ENCODE results near the gene MCF2L2. TPM values are rescaled to one million over a fixed set of nuclear protein-coding genes. Genes with fewer than 3 reads are reported as not detected.
"Not testable (repeated sequence)": the region's sequence is repeated elsewhere in the genome, so short reads cannot be mapped to it uniquely, and the experiment has no call there.

The MCF2L2 gene, protein sequence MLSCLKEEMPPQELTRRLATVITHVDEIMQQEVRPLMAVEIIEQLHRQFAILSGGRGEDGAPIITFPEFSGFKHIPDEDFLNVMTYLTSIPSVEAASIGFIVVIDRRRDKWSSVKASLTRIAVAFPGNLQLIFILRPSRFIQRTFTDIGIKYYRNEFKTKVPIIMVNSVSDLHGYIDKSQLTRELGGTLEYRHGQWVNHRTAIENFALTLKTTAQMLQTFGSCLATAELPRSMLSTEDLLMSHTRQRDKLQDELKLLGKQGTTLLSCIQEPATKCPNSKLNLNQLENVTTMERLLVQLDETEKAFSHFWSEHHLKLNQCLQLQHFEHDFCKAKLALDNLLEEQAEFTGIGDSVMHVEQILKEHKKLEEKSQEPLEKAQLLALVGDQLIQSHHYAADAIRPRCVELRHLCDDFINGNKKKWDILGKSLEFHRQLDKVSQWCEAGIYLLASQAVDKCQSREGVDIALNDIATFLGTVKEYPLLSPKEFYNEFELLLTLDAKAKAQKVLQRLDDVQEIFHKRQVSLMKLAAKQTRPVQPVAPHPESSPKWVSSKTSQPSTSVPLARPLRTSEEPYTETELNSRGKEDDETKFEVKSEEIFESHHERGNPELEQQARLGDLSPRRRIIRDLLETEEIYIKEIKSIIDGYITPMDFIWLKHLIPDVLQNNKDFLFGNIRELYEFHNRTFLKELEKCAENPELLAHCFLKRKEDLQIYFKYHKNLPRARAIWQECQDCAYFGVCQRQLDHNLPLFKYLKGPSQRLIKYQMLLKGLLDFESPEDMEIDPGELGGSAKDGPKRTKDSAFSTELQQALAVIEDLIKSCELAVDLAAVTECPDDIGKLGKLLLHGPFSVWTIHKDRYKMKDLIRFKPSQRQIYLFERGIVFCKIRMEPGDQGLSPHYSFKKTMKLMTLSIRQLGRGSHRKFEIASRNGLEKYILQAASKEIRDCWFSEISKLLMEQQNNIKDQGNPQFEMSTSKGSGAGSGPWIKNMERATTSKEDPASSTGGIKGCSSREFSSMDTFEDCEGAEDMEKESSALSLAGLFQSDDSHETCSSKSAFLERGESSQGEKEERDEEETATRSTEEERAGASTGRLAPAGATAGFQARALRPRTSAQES
- 1.5 and 2.1 TPM in 2 replicates for total RNA-seq
- long read RNA-seq, partial matches to known transcripts = 0 of 6 reads
- long read RNA-seq, other reads (novel, unspliced or antisense) = 6 of 6 reads

DNA sequence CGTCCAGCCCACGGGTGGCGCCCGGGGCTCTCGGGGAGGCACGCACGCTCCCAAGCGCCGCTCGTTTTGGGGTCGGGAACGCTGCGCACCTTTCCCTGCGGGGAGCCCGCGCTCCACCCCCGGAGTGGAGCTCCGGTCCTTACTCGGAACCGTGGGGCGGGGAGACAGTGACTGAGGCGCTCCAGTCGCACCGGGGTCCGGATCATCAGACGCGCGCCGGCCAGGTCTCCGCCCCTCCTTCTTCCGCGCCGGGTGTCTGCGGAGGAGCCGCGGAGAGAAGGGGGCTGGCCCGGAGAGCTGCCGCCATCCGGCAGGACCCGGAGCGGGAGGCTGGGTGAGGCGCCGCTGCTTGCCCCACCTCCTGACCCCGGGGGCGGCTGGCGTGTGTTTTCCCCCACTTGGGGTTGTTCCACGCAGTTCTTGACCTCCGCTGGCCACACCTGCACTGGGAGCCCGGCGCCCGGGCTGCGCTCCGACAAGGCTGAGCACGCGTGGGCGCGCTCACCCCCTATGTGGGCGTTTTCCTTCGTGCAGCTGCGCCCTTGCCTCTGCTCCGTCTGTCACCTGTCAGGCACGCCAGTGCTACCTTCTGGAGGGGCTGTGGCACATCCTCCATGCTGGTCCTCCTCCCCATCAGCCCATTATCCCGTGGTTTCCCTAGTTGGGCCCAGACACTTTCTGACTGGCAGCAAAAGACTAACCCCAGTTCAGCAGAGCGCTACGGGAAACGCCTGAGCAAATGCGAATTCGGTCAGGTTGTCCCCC lies at the start of gene MCF2L2:
TSS of gene MCF2L2 (minus strand) at position 173 of the 765 bp plus-strand sequence. CDS start 642 bp downstream, outside the sequence.
- Mint-ChIP-seq H3K4me3 (peak within 1 kb of the TSS; percentile 91), H3K36me3 (ENCODE audit: low read depth) (peaks cover 3% of the 10 kb centered on the region), H3K4me1 (peaks cover 18% of the 10 kb centered on the region), H3K27ac (ENCODE audit: unreplicated experiment) (no peak within 1 kb of the TSS), H3K9me3 (no peaks in the 10 kb centered on the region), H3K27me3 (ENCODE audit: low read depth) (peaks cover 69% of the 10 kb centered on the region)
- TF ChIP-seq, protein P1, sequence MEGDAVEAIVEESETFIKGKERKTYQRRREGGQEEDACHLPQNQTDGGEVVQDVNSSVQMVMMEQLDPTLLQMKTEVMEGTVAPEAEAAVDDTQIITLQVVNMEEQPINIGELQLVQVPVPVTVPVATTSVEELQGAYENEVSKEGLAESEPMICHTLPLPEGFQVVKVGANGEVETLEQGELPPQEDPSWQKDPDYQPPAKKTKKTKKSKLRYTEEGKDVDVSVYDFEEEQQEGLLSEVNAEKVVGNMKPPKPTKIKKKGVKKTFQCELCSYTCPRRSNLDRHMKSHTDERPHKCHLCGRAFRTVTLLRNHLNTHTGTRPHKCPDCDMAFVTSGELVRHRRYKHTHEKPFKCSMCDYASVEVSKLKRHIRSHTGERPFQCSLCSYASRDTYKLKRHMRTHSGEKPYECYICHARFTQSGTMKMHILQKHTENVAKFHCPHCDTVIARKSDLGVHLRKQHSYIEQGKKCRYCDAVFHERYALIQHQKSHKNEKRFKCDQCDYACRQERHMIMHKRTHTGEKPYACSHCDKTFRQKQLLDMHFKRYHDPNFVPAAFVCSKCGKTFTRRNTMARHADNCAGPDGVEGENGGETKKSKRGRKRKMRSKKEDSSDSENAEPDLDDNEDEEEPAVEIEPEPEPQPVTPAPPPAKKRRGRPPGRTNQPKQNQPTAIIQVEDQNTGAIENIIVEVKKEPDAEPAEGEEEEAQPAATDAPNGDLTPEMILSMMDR (conservative IDR thresholded peaks at IDR 0.05) = no peak
- DNase-seq (ENCODE audit: low read depth, low spot score) = peak; percentile 45

DNA sequence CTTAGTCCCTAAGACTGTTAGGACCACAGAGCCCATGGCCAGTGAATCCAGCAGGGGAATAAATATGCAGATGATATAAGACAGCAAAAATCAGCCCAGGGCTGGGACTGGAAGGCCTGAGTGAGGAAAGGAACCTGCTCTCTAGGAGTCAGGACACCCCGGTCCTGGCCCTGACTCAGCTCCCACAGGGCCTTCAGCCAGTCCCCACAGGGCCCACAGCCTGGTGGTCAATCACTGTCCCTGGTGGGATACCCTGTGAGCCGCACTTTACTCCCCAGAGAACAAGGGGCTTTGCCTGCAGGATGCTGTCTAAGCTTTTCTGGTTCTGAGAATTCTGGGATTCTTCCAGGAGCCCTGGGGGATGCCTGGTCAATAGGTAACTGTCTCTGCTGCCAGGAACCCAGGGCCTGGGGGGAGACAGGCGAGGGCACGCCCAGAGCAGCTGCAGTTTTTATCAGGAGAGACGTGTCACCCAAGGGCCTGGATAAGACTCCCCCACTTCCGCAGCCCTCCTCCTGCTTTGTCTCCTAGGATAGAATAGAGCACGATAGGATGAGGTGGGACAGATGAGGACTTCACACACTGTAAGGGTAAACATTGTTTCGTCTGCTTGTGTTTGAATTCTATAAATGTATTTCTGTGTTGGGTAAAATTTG lies 49.5 kb upstream of the MCF2L2 start:
- Mint-ChIP-seq H3K36me3 (ENCODE audit: low read depth) (no peaks in the 10 kb centered on the region), H3K4me3 (no peak overlapping the region), H3K4me1 (no peaks in the 10 kb centered on the region), H3K27me3 (ENCODE audit: low read depth) (peaks cover 2% of the 10 kb centered on the region), H3K27ac (ENCODE audit: unreplicated experiment) (no peak overlapping the region), H3K9me3 (no peaks in the 10 kb centered on the region)
- no peak for DNase-seq (ENCODE audit: low read depth, low spot score)
- TF ChIP-seq, protein P1 (conservative IDR thresholded peaks at IDR 0.05) = no peak

DNA sequence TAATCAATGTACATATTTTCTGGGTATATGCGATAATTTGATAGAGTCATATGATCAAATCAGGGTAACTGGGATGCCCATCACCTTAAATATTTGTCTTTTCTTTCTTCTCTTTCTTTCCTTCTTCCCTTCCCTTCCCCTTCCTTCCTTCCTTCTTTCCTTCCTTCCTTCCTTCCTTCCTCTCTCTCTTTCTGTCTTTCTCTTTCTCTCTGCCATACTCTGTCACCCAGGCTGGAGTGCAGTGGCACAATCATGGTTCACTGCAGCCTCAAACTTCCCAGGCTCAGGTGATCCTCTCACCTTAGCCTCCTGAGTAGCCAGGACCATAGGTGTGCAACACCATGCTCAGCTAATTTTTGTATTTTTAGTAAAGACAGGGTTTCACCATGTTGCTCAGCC lies 47.3 kb upstream of the MCF2L2 start:
- H3K4me3 Mint-ChIP-seq; H3K27me3 Mint-ChIP-seq (ENCODE audit: low read depth); H3K4me1 Mint-ChIP-seq; DNase-seq (ENCODE audit: low read depth, low spot score); H3K27ac Mint-ChIP-seq (ENCODE audit: unreplicated experiment); H3K36me3 Mint-ChIP-seq (ENCODE audit: low read depth); H3K9me3 Mint-ChIP-seq: not testable (repeated sequence)

DNA sequence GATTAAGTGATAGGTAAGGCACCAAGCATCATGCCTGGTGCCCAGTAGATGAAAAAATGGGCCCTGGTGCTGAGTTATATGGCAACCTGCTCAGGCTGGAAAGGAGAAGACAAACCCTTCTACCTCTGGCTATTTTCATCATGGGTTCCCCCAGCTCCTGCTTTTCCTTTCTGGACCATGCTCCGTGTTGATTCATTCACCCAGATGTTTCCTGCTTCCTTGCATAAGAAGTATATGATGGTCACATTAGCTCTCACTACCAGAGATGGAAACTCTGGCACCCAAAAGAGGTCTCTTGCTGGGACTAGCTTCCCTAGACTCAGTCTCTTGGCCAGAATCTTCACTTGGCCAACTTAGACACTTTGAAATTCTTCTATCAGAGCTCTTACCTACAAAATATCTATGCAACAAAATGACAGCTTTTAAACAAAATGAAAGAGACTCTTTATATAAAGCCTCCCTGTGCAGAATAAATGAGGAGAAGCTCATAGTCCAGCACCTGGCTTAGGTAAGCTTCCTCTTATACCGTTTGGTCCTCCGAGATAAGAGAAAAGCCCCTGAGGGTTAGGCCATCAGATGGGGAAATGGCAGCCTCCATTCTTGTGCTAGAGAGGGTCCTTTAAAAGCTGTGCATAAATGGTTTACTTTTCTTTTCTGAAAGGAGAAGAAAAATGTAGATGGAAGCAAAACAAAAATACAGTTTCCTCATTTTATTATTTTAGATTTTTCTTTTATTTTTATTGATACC lies 46.8 kb upstream of the MCF2L2 start:
- Mint-ChIP-seq H3K27ac (ENCODE audit: unreplicated experiment) (no peak overlapping the region), H3K4me1 (no peaks in the 10 kb centered on the region), H3K9me3 (no peaks in the 10 kb centered on the region), H3K36me3 (ENCODE audit: low read depth) (no peaks in the 10 kb centered on the region), H3K27me3 (ENCODE audit: low read depth) (peaks cover 2% of the 10 kb centered on the region), H3K4me3 (no peak overlapping the region)
- TF ChIP-seq, protein P1 (conservative IDR thresholded peaks at IDR 0.05) = no peak
- DNase-seq (ENCODE audit: low read depth, low spot score) = no peak

DNA sequence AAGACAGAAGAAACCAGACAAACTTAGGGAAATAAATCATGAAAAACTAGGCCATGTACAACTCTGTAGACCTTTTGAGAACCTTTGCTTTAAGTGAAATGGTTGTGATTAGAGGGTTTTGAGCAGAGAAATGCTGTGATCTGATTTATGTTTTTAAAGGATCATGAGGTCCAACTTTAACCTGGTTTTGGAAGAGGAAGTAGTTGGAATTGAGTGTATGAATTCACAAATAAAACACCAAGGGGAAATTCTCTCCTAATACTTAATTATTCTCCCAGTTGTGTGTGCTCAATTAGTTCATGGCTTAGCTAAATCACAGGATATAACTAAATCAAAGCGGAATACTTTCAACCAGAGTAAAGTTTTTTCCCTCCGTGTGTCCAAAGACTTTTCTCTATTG lies 45.5 kb upstream of the MCF2L2 start:
- Mint-ChIP-seq H3K4me3 (no peak overlapping the region), H3K27me3 (ENCODE audit: low read depth) (peaks cover 2% of the 10 kb centered on the region), H3K9me3 (no peaks in the 10 kb centered on the region), H3K4me1 (peaks cover 4% of the 10 kb centered on the region), H3K27ac (ENCODE audit: unreplicated experiment) (no peak overlapping the region), H3K36me3 (ENCODE audit: low read depth) (no peaks in the 10 kb centered on the region)
- DNase-seq (ENCODE audit: low read depth, low spot score) = no peak
- TF ChIP-seq, protein P1 (conservative IDR thresholded peaks at IDR 0.05) = no peak
